SKM-1 treated with dmso at 0.1 percent for 144 hours (cell line): ENCODE measurements around the gene AGPAT4.

Experiments
- DNase-seq: peaks from one replicate; lab custom pipeline; 2025; ENCODE audit not compliant: unreplicated experiment; lab: John Stamatoyannopoulos, UW

AGPAT4 gene

DNA sequence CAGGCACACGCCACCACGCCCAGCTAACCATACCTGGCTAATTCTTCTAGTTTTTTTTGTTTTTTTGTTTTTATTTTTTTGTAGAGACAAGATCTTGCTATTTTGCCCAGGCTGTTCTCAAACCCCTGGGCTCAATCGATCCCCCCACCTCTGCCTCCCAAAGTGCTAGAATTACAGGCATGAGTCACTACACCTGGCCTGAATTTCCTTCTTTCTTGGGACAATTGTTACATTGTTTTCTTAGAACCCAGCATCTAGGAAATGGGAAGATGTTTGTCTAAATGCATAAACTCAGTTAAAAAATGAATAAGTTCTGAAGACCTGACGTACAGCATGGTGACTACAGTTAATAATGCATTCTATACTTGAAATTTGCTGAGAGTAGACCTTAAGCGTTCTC, 10.8 kb upstream of the AGPAT4 start:
- no peak for DNase-seq

DNA sequence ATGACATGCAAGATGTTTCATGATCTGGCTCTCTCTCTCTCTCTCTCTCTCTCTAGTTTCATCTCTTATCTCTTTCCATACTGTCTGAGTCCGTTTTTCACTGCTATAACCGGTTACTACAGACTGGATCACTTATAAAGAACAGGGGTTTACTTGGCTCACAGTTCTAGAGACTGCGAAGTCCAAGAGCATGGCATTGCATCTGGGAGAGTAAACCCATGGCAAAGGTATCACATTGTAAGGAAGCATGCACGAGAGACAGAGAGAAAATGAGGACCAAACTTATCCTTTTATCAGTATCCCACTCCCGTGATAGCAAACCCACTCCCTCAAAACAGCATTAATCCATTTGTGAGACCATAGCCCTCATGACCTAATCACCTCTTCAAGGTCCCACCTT, 7.2 kb upstream of the AGPAT4 start:
- DNase-seq = no peak

GRCh38 chr6:161279677-161280415, 6.0 kb upstream of the AGPAT4 start:
- no peak for DNase-seq

- no peak for DNase-seq
Measured at GRCh38 chr6:161276605-161277155, 2.8 kb upstream of the AGPAT4 start.

- DNase-seq = no peak
Measured at GRCh38 chr6:161274898-161275297, 1.0 kb upstream of the AGPAT4 start.

- no peak for DNase-seq
Measured at GRCh38 chr6:161274488-161274858, 612 bp upstream of the AGPAT4 start.

DNA sequence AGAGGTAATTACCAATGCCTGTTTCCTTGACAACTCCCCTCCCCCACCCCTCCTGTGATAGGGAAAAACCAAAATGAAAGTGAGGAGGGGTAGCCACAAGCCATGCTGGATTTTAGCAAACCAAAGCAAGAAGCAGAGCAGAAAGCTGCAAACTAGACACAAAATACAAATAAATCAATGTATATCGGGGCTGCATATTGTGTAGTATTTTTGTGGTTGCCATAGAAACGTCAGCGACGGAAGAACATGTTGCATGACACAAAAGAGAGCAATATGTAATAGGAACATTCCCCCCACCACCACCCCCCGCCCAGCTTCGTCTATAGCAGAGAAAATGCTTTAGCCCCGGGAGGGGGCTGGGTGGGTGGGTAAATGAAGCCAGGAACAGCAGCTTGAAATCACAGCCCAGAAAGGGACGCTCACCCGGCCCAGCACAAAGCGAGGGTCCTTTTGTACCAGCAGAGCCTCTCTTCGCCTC, 548 bp downstream of the AGPAT4 start:
- DNase-seq = peak; percentile 28

GRCh38 chr6:161272635-161273273, 1.1 kb downstream of the AGPAT4 start:
- DNase-seq = no peak

DNA sequence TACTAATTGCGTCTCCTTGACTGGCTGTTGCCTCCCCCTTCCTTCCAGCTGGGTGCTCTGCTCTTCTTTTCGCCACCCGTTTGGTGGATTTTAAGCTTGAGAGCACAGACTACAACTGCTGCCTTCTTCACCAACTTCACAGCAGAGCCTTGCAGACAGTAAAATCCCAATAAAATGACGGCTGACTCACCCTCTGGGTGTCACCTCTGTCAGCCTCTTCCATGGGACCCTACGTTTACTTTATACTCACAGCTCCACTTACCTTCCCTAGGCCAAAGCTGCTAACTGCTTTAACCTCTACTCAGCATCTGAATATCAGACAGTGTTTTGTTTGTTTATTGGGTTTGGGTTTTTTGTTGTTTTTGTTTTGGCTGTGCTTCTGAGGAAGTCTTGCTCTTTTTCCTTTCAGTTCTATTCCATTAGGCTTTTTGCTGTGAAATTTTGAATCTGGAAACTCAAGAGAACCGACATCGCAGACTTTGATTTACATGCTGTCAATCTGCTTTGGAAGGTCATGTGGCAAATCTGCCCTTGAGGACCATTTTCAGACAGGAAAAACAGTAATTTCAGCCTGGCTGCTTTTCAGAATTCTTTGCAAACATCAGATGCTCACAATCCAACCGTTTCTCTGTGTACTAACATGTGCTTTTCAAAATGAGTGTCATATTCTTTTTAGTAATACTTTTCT, 2.4 kb downstream of the AGPAT4 start:
- no peak for DNase-seq

- no peak for DNase-seq
Measured at GRCh38 chr6:161270116-161270515, 3.7 kb downstream of the AGPAT4 start.

DNA sequence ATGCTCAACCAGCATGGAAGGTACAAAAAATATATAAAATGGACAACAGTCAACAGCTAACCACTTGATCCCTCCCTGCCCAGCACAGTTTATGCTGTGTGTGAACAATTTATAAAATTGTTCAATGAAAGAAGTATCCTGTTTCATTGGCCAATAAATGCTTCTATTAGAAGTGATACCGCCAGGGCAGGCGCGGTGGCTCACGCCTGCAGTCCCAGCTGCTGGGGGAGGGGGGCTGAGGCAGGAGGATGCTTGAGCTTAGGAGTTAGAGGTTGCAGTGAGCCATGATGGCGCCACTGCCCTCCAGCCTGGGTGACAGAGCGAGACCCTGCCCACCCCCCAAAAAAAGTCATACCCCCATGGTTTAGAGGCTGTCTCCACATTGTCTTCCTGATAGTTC, 4.6 kb downstream of the AGPAT4 start:
- DNase-seq = no peak

GRCh38 chr6:161268531-161269210, 5.2 kb downstream of the AGPAT4 start:
- DNase-seq = no peak

GRCh38 chr6:161266513-161267230, 7.2 kb downstream of the AGPAT4 start:
- no peak for DNase-seq

GRCh38 chr6:161265975-161266374, 7.9 kb downstream of the AGPAT4 start:
- DNase-seq = no peak

DNA sequence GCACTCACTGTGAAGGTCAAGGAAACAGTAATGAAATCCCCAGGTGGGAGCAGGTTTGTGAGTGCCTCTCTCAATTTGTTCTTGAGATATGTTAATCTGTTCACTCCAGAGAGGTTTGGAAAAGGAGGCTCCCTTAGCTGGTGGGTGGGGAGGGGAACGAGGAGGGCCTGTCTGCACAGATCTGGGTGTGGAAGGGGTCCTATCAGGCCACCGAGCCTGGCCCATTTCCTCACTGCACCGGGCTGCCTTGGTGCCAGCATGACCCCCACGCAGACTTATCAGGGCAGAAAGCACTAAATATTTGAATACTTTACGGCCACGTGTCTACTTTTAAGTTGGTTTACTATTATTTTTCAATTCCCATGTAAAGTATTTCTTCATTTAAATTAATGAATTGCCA, 8.3 kb downstream of the AGPAT4 start:
- no peak for DNase-seq

DNA sequence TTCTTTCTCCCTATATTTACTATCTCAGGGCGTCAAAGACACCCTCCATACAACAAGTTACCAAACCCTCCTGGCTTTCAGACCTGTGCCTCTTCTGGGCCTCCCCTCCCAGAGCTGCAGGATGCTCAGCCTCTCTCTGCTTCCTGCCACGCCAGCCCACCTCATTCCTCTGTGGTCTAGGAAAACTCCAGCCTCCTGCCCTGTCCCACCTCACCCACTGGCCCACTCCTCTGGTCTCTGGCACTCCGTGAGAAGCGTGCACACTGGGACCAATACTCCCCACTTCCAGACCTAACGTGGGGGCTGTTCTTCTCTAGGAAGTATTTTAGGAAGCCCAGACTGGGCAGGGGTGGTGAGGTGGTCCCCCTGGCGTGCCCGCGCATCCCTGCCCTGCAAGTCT, 9.7 kb downstream of the AGPAT4 start:
- DNase-seq = no peak

DNA sequence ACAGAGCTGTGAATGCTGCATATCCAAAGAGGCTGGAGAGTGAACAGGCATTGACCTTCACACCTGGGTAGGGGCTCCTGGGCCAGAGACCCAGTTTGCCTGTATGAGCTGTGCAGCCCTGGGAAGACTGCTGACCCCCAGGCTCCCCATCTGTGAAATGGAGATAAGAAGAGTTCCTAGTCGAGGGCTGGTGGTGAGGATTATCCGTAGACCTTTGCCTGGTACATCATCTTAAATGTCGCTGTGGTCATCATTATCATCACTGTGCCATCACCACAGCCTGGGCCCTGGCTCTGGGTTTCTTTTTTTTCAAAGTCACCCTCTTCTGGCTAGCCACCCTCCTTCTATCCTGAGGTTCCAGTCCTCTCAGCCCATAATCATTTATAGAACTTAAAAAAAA, 12.0 kb downstream of the AGPAT4 start:
- DNase-seq = no peak

DNA sequence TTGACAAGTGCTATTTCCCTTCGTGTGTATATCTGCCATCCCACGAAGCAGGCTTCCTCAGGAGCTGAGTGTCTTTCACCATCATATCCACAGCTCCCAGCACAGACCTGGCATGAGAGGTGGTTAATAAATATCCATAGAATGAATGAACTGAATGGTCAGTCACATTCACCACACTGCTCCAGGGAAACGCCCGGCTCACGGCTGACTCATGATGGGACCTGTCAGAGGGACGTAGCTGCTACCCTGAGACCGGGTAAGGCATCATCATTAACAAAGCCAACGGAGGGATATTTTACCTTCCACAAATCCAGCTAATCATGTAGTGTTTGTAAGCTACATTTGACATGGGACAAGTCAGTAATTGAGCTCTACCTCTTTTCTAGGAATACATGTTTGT, 12.5 kb downstream of the AGPAT4 start:
- no peak for DNase-seq

DNA sequence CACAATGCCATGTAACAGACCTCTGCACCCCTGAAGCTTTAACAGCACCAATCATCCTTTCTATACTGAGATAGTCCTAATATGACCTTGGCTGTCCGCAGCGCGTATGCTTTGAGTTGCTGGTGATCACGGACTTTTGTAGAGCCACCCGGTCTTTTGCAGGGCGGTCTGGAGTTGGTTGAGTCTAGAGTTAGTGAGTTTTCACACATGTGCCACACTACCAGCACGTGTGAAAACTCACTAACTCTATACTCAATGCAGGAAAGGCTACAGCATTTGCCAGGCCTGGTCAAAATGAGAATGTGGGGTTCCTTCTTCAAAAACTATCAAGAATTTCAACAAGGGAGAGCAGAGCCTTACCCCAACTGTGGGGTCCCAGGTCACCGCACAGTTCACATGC, 14.6 kb downstream of the AGPAT4 start:
- no peak for DNase-seq

DNA sequence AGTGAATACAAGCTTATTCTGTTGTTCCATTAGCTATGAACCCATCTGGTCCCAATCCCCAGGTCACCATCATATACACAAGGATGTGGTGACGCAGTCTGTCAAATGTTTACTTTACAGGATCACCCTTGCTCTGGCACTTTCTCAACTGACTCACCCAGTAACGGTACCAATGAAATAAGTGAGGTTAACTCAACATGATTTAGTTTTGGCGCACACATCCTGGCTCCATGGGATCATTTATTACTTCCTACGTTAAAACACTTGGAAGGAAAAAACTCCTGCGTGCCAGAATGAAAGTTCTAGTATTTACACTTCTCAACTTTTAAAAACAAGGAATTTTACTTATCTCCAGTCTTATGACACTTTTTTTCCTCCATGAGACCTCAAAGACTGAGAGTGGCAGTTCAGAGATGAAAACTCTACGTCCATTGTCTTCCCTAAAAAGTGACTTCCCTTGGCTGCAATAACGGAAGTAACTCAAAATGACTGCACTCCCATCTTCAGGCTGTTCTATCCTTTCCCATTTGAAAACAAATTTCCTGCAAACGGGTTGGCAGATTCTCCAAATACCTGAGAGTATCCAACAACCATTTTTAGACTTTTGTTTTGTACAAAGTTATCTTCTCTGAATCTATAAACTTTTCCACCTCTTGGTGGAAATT, 15.9 kb downstream of the AGPAT4 start:
- no peak for DNase-seq
